NCI-H146 treated with DMSO at 0.1 percent for 48 hours (cell line): ENCODE results near the gene HSFX3.
"Not testable (repeated sequence)": the region's sequence is repeated elsewhere in the genome, so short reads cannot be mapped to it uniquely, and the experiment has no call there.

Source experiments
- DNase-seq: peaks from one replicate; lab custom pipeline; 2025; ENCODE audit not compliant: unreplicated experiment; lab: John Stamatoyannopoulos, UW

Gene HSFX3, protein sequence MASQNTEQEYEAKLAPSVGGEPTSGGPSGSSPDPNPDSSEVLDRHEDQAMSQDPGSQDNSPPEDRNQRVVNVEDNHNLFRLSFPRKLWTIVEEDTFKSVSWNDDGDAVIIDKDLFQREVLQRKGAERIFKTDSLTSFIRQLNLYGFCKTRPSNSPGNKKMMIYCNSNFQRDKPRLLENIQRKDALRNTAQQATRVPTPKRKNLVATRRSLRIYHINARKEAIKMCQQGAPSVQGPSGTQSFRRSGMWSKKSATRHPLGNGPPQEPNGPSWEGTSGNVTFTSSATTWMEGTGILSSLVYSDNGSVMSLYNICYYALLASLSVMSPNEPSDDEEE

DNA sequence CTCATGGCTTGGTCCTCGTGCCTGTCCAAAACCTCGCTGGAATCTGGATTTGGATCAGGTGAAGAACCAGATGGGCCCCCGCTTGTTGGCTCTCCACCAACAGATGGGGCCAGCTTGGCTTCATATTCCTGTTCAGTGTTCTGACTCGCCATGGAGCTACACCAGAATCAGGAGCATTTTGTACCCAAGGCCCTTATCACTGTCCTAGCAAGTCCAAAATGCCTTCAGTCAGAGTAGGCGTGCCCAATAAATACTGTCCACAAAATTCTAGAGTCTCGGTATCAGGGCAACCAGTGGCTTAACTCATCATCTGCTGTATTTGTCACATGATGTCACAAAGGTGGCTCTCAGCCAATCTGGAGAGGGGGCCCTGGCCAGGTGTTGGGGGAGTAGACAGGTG is at the start of gene HSFX3:
HSFX3 (minus strand) TSS at position 224 of the 400 bp plus-strand sequence; CDS start at position 152, 72 bp downstream.
- not testable (repeated sequence) for DNase-seq

DNA sequence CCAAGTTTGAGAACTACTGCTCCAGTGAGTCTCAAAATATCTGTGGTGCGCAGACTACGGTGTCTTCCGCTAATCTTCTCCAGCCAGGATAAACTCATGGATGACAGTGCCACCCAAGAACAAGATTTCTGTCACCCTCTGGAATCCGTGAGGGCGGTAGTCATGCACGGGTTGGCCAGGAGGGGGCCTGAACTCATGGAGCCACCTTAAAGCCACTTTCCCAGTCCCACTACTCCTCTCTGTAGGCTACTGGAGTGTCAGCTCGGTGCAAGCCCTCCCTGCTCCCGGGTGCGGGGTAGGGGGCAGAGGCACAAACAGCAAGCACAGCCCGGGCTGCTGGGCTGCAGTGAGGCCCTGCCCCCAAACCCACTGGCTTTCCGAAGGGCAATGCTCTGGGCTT is 48.9 kb upstream of the HSFX3 start:
- DNase-seq: not testable (repeated sequence)

DNA sequence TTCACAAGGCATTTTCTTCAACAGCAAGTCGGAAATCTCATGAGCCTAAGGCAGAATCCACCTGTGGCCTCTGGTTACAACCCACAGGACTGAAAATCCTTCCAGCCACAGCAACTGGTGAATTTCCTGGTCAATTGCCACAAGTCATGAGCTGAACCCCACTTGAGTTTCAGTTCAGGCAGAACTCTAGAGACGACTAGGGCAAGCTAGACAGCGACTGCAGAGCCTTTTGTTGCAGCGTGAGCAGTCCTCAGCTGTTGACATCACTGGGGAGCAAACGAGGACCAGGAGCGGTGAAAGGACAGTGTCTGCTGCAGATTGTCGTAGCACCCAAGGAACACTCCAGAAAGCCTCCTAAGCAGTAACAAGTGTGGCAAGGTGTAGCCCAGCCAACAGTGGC is 46.2 kb upstream of the HSFX3 start:
- DNase-seq: not testable (repeated sequence)

DNA sequence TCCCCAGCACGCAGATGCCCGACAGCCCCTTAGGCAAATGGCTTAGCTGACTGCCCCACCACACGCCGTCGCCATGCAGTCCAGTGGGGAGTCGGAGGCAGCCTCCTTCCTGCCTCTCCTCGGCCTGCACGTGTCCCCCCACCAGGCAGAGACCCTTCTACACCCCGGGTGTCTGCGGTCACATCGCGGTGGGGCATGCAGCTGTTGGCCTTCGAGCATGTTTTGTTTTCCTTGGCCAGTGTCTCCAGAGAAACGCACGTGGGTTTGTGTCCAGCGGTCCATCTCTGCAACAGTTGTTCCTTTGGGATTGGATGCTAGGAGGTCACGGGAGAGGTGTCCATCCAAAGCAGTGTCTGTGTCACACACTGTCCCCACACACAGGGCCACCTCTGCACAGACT is 45.5 kb upstream of the HSFX3 start, which contains the start of gene HSFX2:
HSFX2 (minus strand) TSS at position 101 of the 400 bp plus-strand sequence. CDS start 614 bp downstream, outside the sequence.
- not testable (repeated sequence) for DNase-seq

DNA sequence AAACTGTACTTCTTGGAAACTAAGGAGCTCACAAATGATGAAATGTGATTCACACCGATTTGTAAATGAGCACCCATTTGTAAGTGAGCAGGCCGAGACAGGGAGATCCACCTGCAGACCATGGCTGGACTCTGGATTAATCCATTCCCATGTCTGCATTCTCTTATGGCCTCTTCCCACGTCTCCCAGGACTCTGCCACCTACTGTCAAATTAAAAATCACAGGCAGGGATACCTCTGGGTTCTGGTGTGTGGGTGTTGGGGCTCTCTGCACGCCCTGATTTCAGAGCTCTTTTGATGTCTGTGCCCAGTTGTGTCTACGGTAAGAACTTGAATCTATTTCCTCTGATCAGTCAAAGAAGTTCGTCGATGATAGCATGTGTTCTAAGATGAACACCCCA is 41.3 kb upstream of the HSFX3 start:
- not testable (repeated sequence) for DNase-seq

DNA sequence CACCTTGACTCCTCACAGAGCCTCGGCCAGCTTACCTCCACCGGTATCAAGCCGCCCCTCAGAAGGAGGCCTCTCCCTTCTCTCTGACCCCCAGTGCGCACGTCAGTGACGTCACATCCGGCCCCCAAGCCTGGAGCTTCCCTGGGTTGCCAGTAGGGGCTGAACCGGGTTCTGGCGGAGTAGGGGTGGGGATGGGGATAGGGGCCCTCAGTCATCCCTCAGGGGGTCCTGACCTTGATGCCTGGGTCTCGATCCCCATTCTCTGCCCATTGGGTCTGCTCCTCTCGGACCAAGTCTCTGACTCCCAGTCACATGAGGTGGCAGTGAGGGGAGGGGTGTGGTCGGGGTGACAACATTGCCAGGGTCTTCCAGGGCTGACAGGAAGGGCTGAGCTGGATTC is 37.6 kb upstream of the HSFX3 start, which contains the start of gene MAGEA9B:
MAGEA9B (minus strand) TSS at position 101 of the 400 bp plus-strand sequence. CDS start 4,280 bp downstream, outside the sequence.
- DNase-seq: not testable (repeated sequence)

DNA sequence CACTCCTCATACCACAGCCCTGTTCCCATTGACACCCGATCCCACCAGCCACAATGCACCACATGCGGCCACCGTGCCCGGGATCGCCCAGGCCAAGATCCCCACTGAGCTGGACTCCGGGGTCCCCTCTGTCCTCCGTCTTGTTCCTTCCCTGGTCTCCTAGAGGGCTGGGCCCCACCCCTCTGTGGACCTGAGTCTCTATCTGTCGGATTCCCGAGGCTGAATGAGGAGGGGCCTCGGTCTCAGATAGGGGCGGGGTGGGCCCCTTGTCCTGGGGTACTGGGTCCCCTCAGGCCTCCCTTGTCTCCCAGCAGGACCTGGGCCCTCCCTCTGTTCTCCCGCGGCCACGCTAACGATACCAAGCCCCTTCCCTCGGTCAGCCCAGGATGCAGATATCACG is 35.9 kb upstream of the HSFX3 start:
- not testable (repeated sequence) for DNase-seq

DNA sequence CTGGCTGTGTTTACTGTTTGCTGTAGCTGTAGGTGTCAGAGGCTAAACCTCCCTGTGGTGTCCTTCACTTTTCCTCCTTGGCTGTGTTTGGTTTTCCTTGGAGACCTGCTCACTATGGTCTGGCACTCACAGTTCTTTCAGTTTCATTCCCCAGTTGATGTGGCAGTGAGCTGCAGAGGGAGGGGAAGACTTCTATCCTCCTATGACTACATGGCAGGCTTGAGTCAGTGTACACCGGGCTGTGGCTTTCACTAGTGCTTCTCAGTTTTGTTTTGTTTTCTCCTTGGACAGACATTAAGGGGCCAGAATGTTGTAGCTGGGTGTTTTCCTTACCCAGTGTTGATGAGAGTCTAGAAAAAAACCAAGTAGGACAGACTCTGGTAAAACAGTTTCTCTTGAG is 23.7 kb upstream of the HSFX3 start:
- DNase-seq: not testable (repeated sequence)

DNA sequence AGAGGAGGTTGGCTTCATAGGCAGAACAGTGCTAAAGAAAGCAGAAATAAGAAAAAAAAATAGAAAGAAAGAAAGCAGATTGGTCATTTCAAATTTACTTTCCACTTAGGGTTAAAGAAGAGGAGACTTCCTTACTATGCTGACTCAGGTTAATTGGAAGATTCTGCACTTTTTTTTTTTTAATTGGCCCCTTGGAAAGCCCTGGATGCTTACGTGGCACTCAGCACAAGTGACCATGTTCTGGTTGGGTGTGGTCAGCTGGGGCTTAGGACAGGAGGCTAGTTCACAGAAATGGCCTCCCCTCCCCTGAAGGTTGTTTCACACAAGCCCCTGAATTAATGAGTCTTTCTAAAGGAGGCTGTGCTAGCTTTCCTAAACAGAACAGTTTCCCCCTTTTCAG is 23.0 kb upstream of the HSFX3 start:
- no peak for DNase-seq

DNA sequence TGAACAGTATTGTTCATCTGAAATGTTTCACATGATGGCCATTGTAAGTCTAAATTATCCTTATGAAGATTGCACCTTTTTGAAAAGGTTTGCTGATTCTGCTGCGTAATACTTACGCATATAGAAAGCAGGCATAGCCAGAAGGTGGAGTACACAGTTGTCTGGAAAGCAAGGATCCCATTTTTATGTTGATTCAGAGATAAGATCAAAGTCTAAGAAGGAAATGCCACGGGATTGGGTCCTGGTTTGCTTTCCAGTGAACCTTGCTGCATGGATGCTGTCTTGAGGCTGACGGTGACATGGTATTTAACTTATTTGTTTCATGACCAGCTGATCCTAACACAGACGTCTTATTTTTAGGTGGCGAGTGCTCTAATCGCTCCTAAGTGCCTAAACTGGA is 22.0 kb upstream of the HSFX3 start:
- no peak for DNase-seq

DNA sequence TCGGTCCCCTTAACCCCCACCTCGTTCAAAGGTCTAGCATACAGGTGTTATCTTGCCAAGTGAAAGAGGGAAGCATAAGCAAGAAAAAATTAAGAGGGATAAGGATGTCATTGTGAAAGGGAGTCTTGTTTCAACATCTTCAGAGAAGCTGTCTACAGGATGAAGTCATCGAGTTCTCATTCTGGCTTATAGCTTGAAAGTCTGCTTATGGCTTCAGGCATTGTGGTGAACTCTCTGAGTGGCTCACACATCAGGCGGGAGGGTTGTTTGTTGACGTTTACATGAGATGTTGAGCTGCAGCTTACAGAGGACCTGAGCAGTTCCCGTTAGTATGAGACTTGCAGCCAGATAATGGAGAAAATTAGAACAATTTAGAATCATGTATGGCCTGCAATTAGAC is 20.9 kb upstream of the HSFX3 start:
- no peak for DNase-seq

DNA sequence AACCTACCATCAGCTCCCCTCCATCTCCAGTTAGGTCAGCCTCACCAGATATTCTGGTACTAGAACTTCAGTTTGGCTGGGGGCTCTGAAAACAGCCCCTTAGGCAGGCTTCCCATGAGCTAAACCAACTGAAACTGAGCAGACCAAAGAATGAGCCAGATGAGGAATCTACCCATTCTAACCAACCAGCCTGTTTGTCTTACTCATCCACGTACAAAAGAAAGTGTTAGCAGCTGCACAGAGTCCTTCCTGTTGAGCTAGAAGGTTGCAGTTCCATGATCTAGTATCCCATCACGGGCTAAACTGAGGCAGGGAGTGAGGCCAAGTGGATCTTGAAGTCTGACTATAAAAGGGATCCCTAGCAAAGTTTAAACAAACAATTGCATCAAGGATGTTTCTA is 20.0 kb upstream of the HSFX3 start:
- DNase-seq: no peak

DNA sequence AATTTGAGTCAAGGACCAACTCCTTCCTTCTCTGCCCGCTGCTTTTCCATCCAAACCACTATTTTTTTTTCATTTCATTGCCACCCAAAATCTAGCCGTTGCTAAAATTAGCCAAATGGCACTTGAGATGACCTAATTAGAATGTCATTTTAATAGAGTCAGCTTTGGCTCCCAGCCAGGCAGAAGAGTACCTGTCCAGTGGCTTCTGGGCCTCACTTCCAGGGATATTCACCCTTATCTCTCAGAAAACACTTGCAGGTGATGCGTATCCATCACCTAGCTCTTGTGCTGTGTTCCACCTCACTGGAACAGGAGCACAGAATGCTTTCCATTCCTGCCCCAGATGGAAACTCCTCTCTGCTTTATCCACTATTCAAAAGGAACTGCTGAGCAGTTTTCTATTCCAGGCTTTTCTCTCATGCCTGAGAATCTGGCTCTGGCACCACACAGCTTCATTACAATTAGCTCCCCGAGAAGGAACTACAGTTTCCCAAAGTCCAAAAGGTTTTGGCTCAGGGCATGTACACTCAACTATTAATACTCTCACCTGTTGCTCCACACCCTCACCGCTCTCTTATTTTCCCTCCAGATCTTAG is 19.1 kb upstream of the HSFX3 start:
- DNase-seq: no peak

DNA sequence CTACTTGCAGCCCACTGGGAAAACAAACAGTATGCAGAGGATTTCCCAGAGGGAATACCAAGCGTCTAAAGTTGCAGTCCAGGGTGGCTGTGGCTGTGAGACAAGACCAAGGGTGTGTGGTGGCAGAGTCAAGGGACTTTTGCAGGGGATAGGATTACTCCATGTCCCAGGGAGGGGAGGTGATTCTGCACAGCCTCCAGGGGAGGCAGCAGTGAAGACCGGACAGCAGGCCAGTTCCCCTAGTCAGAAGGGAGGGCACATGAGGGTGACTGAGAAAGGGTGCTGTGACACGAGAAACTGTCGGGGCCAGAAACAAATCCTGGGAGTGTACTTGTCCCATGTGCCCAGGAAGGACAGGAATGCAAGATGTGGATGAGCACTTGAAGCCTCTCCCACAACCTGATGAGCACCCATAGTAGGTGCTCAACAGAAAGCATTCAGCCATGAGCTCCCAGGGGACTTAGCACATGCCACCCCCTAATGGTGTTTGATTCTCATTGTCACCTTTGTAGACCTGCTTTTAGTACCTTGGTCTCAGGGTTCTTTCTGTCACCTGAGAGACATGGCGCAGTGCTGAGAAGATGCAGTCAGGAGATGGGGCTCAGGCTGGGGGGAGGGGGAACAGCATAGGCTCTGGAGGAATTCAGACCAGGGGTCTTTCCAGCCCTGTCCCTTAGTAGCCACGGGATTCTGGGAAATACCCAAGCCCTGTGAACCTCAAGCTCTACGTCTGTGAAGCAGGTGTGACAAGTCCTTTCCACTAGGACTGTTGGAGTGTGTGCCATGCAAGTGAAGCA is 18.1 kb upstream of the HSFX3 start:
- DNase-seq: no peak

DNA sequence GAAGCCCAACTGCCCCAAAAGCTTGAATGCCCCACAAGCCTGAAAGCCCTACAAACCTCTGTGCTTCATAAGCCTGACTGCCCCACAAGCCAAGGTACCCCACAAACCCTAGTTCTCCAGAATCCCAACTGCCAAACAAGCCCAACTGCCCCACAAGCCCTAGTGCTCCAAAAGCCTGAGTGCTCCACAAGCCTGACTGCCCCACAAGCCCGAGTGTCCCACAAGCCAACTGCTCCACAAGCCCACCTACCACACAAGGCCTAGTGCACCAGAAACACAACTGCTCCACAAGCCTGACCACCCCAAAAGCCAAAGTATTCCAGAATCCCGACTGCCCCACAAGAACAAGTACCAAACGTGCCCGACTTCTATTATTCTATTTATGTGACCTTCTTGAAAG is 13.6 kb upstream of the HSFX3 start:
- DNase-seq: no peak

DNA sequence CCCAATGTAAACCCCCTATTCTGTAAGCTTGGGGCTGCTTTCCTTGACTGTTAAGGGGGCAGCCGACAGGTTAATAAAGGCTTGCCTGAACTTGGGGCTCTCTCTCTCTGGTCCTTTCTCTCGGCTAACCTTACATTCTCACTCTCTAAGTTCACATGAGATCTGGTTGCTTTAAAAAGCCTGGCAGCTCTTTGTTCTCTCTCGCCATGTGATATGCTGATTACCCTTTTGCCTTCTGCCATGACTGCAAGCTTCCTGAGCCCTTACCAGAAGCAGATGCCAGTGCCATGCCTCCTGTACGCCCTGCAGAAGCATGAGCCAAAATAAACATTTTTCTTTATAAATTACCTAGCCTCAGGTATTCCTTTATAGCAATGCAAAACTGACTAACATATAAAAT is 5.5 kb upstream of the HSFX3 start:
- not testable (repeated sequence) for DNase-seq

DNA sequence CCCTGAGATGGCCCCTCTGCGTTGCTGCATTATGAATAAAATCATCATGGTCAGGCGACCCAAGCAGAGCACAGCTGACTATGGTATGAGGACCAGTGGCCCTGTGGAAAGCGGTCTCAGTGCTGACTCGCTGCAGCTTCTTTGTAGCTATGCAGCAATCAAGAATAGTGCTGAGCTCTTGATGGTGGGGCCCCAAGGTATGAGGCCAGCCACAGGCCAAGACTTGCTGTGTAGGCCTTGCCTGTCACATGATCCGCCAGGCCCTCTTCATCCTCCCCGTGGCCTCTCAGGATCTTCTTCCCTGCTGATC is 2.2 kb upstream of the HSFX3 start:
- not testable (repeated sequence) for DNase-seq

DNA sequence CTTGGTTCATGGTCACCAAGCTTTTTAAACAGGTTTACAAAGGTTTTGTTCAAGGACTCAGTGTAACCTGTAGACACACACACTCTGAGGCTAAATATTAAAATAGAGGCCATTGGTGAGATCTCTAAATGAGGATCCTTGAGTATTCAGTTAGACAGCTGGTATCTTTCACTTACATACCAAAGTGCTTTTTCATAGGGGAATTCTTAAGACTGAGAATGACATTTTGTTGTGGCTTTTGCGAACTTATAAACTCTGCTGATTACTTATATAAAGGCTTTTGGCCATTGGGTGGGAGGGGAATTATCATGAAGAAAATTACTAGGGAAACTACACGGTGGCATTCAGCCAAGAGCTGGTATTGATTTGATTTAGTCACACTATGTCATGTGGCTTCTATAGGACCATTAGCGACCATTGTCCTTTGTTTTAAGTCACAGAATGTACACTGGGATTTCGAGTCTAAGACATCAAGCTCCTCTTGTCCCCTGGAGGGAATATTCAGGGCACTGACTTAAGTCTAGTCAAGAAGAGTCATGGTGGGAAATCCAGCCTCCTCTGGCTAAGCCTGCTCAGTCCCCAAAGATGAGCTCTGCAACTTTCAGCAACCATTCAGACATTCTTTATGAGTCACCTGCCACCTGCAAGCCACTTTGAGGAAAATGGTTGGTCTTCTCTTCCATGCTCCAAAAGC is 1.7 kb upstream of the HSFX3 start:
- DNase-seq: not testable (repeated sequence)

DNA sequence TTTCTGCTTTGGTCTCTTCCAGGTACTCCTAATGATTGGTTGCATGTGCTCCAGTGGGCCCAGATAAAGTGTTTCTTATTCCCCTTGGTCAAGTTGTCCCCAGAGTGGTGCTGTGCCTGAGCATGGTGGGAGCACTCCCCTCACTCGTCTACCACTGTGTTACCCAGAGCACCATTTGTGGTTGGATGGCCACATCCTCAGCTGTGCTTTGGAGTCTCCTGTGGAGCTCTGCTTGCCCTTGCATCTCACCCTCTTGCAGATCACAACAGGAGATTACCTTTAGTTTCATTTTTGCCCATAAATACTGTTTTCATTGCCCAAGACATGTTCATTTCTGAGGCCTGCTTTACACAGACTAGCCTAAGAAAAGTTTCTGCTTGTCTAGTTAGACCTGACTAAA is 730 bp upstream of the HSFX3 start:
- DNase-seq: not testable (repeated sequence)

DNA sequence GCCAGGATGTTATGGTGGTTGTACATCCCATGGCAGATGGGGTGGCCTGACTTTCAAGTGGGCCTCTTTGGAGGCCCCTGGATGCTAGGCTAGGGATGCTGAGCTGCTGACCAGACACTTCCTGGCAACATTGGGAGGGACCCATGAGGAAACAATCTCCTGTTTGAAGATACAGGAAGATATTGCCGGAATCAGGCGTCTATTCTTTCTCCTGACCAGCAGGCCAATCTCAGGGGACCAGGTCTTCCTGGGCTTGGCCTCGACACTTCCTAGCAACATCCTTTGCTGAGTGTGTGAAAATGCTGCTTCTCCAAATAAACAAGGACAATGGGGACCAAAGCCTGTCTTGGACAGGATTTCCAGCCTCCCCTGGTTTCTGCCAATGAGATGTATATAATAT is 1.9 kb downstream of the HSFX3 start:
- DNase-seq: not testable (repeated sequence)

DNA sequence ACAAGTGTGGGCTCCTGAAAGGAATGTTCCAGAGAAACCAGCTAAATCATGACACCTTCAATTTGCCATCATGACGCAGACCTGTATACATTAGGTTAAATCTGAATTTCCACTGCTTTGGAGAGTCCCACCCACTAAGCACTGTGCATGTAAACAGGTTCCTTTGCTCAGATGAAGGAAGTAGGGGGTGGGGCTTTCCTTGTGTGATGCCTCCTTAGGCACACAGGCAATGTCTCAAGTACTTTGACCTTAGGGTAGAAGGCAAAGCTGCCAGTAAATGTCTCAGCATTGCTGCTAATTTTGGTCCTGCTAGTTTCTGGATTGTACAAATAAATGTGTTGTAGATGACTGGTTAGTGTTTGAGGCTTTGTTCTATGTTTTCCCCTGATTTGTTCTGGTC is 2.8 kb downstream of the HSFX3 start:
- DNase-seq: not testable (repeated sequence)
